Measurements from ENCODE around the gene PZP. TPM values are rescaled to one million over a fixed set of nuclear protein-coding genes. Genes with fewer than 3 reads are reported as not detected.
A peak's percentile ranks its signal among the peaks of the same experiment; 100 is the strongest.

Gene PZP
- total and polyA plus RNA-seq, 2 of the 13 experiments (the other 11 are each of a cell fraction or from before 2014, with no cell fraction given) = 0.07 to 0.89 TPM

GRCh38 chr12:9132008-9132535 is 76.1 kb downstream of the PZP start (continued):
- TF ChIP-seq SMAD1 (CRISPR knock-in tag; IDR thresholded peaks at IDR 0.05; ENCODE audit: borderline replicate concordance, low read depth) (no peak), POLR2AphosphoS2 (IDR thresholded peaks at IDR 0.05; ENCODE audit: low read depth, low read length) (no peak), TFE3 (CRISPR knock-in tag; IDR thresholded peaks at IDR 0.05) (peak; percentile 89), HMG20B (CRISPR knock-in tag; conservative IDR thresholded peaks at IDR 0.05) (peak; percentile 92), CEBPB (IDR thresholded peaks at IDR 0.05; ENCODE audit: borderline replicate concordance, low read depth, low read length) (peak; percentile 96), SP1 (IDR thresholded peaks at IDR 0.05) (no peak), SP1 (CRISPR knock-in tag; IDR thresholded peaks at IDR 0.05) (no peak), ZNF280D (CRISPR knock-in tag; IDR thresholded peaks at IDR 0.05) (peak; percentile 85; the same call in 1 of the 2 replicates), JUNB (CRISPR knock-in tag; IDR thresholded peaks at IDR 0.05; ENCODE audit: borderline replicate concordance) (peak; percentile 80; the same call in 1 of the 2 replicates), ZNF530 (CRISPR knock-in tag; IDR thresholded peaks at IDR 0.05; ENCODE audit: low read depth) (no peak), ZNF607 (CRISPR knock-in tag; IDR thresholded peaks at IDR 0.05; ENCODE audit: borderline replicate concordance) (peak; percentile 86; the same call in 1 of the 2 replicates), SP2 (CRISPR knock-in tag; IDR thresholded peaks at IDR 0.05) (no peak), SP5 (CRISPR knock-in tag; IDR thresholded peaks at IDR 0.05; ENCODE audit: borderline replicate concordance, low read depth) (peak; percentile 32; the same call in 1 of the 2 replicates), NKX3-1 (CRISPR knock-in tag; IDR thresholded peaks at IDR 0.05) (peak; percentile 18; the same call in 1 of the 2 replicates), ZMYM3 (CRISPR knock-in tag; IDR thresholded peaks at IDR 0.05) (peak; percentile 63; the same call in 1 of the 2 replicates), CERS6 (CRISPR knock-in tag; IDR thresholded peaks at IDR 0.05) (no peak), ZNF121 (CRISPR knock-in tag; IDR thresholded peaks at IDR 0.05) (no peak), XRCC5 (optimal IDR thresholded peaks at IDR 0.05; ENCODE audit: low read length) (no peak), EP300 (IDR thresholded peaks at IDR 0.05; ENCODE audit: low read depth in 2 of 2, low read length in 2 of 2) (peak; percentile 98 to 100), EP300 (CRISPR knock-in tag; IDR thresholded peaks at IDR 0.05; ENCODE audit: borderline replicate concordance) (peak; percentile 98), RAD21 (CRISPR knock-in tag; IDR thresholded peaks at IDR 0.05) (0 out of 2 replicates have a peak, but pooled peaks have one; percentile 20), HDAC6 (IDR thresholded peaks at IDR 0.05; ENCODE audit: low read depth, low read length) (no peak; the same call in 1 of the 2 replicates), CTCF (CRISPR knock-in tag; IDR thresholded peaks at IDR 0.05) (no peak), ARHGAP35 (CRISPR knock-in tag; IDR thresholded peaks at IDR 0.05; ENCODE audit: borderline replicate concordance) (no peak), ZFP41 (CRISPR knock-in tag; IDR thresholded peaks at IDR 0.05; ENCODE audit: borderline replicate concordance) (no peak)
